ENCODE data around the gene ELL. TPM values are rescaled to one million over a fixed set of nuclear protein-coding genes. Genes with fewer than 3 reads are reported as not detected.

ELL gene
- total RNA-seq (10 to 100 TPM; 23.0 to 44.8 (median 32.1) TPM), polyA plus RNA-seq (10 to 100 TPM in 1 of 3 donors, 1 to 10 TPM in 2; 4.5 to 14.2 (median 7.9) TPM)
- long read RNA-seq, donor 1, partial matches to known transcripts: 0 of 1 reads
- long read RNA-seq, donor 1, other reads (novel, unspliced or antisense): 0 of 1 reads
- long read RNA-seq, donor 2, partial matches to known transcripts: 0 of 1 reads
- long read RNA-seq, donor 2, other reads (novel, unspliced or antisense): 0 of 1 reads

- H3K9me3 ChIP-seq: no peaks in the 10 kb centered on the region
- peak within 1 kb of the TSS; percentile 56 to 99 (median 92) for H3K4me3 ChIP-seq
- no peak for DNase-seq
- TF ChIP-seq CTCF (IDR thresholded peaks at IDR 0.05 in 8 of 11, conservative IDR thresholded peaks at IDR 0.05 in 3 of 11) (no peak), POLR2A (IDR thresholded peaks at IDR 0.05) (peak in 2 of 3 donors; percentile 52 to 83), POLR2AphosphoS5 (IDR thresholded peaks at IDR 0.05) (peak; percentile 94 to 96 (median 95))
- H3K4me1 ChIP-seq: peaks cover 13 to 57% (median 40%) of the 10 kb centered on the region in 6 donors
- no peaks in the 10 kb centered on the region for H3K27me3 ChIP-seq (replicated peaks in 1 of 7)
- intact Hi-C loops (cut with DNase I; ENCODE audit: low total_unique reads): no loop called here
- 0 to 1% (median 1%) methylated on average over 15 to 52 of the region's 52 CpGs for WGBS, 5 donors
- no peaks in the 10 kb centered on the region for H3K36me3 ChIP-seq
- H3K27ac ChIP-seq: peak within 1 kb of the TSS; percentile 95 to 99 (median 98)
Measured at GRCh38 chr19:18521692-18522123, at the start of gene ELL. TSS of gene ELL (minus strand) at chr19:18522070. CDS start at chr19:18522055, 15 bp downstream.

- no peaks in the 10 kb centered on the region for H3K27me3 ChIP-seq (replicated peaks in 1 of 7)
- H3K27ac ChIP-seq: no peak overlapping the region
- intact Hi-C loops (cut with DNase I; ENCODE audit: low total_unique reads): no loop called here
- peaks cover 9 to 28% (median 18%) of the 10 kb centered on the region in 6 donors for H3K4me1 ChIP-seq
- H3K9me3 ChIP-seq: no peaks in the 10 kb centered on the region
- H3K36me3 ChIP-seq: peaks cover 8 to 73% (median 64%) of the 10 kb centered on the region in 6 donors
- WGBS, 5 donors: 94 to 96% (median 95%) methylated on average over 2 to 15 of the region's 15 CpGs
- TF ChIP-seq POLR2A (IDR thresholded peaks at IDR 0.05) (no peak), POLR2AphosphoS5 (IDR thresholded peaks at IDR 0.05) (peak in 2 of 3 donors; percentile 23 to 52)
- DNase-seq: no peak
- H3K4me3 ChIP-seq: no peak overlapping the region
Measured at GRCh38 chr19:18568367-18568766, 46.5 kb upstream of the ELL start.

GRCh38 chr19:18566953-18567352, 45.1 kb upstream of the ELL start:
- H3K27me3 ChIP-seq (replicated peaks in 1 of 7): no peaks in the 10 kb centered on the region
- TF ChIP-seq POLR2A (IDR thresholded peaks at IDR 0.05) (no peak), CTCF (IDR thresholded peaks at IDR 0.05 in 8 of 11, conservative IDR thresholded peaks at IDR 0.05 in 3 of 11) (no peak), POLR2AphosphoS5 (IDR thresholded peaks at IDR 0.05) (no peak)
- no peak overlapping the region for H3K4me3 ChIP-seq
- 91 to 100% (median 94%) methylated on average over 2 to 8 of the region's 8 CpGs for WGBS, 5 donors
- no peaks in the 10 kb centered on the region for H3K9me3 ChIP-seq
- H3K27ac ChIP-seq: no peak overlapping the region
- peaks cover 0 to 28% (median 13%) of the 10 kb centered on the region in 6 donors for H3K4me1 ChIP-seq
- peaks cover 8 to 79% (median 73%) of the 10 kb centered on the region in 6 donors for H3K36me3 ChIP-seq
- intact Hi-C loops (cut with DNase I; ENCODE audit: low total_unique reads): no loop called here
- no peak for DNase-seq

GRCh38 chr19:18562086-18562485, 40.2 kb upstream of the ELL start:
- 67 to 81% (median 74%) methylated on average over 14 of the region's 14 CpGs for WGBS, 5 donors
- Histone ChIP-seq H3K27ac (peak overlapping the region; percentile 31 to 98 (median 78)), H3K4me1 (peaks cover 11 to 63% (median 37%) of the 10 kb centered on the region in 6 donors), H3K9me3 (no peaks in the 10 kb centered on the region), H3K27me3 (replicated peaks in 1 of 7) (no peaks in the 10 kb centered on the region), H3K4me3 (no peak overlapping the region), H3K36me3 (peaks cover 8 to 60% (median 49%) of the 10 kb centered on the region in 6 donors)
- intact Hi-C loops (cut with DNase I; ENCODE audit: low total_unique reads): no loop called here
- no peak for TF ChIP-seq POLR2A (IDR thresholded peaks at IDR 0.05)
- no peak for TF ChIP-seq CTCF (IDR thresholded peaks at IDR 0.05 in 8 of 11, conservative IDR thresholded peaks at IDR 0.05 in 3 of 11)
- TF ChIP-seq POLR2AphosphoS5 (IDR thresholded peaks at IDR 0.05): peak; percentile 57 to 60 (median 59)
- DNase-seq: no peak

All from spleen (tissue), 13 donors.